Activated B cell treated with CpG ODN at 0.5 μM for 24 hours (primary cell): ENCODE results near the gene CCNE1. TPM values are rescaled to one million over a fixed set of nuclear protein-coding genes. Genes with fewer than 3 reads are reported as not detected.
A peak's percentile ranks its signal among the peaks of the same experiment; 100 is the strongest.

Experiments used
- ATAC-seq: fragments of 200-7000 bp; cut with Tn5 transposase; one replicate; pipeline ENCODE4 v1.10.0; 2021; ENCODE audit warnings: low read depth, mild to moderate bottlenecking, moderate library complexity
- CTCF ChIA-PET: fragments of 350-600 bp; sonication (Branson Sonifier 250); formaldehyde crosslinking; loops from one replicate; lab custom pipeline; 2021; ENCODE audit warnings: antibody characterized with exemption; lab: Charles Lee
- POLR2A ChIA-PET: fragments of 350-600 bp; sonication (Branson Sonifier 250); formaldehyde crosslinking; loops from one replicate; lab custom pipeline; 2021; ENCODE audit warnings: antibody characterized with exemption; lab: Charles Lee
- DNase-seq: peaks from one replicate; pipeline ENCODE4 v3.0.0; 2022
- H3K27ac Mint-ChIP-seq: one replicate; pipeline ENCODE4 v1.8.0; 2020; ENCODE audit warnings: mixed read lengths
- H3K27me3 Mint-ChIP-seq: one replicate; pipeline ENCODE4 v1.8.0; 2021; ENCODE audit warnings: mixed read lengths
- H3K36me3 Mint-ChIP-seq: one replicate; pipeline ENCODE4 v1.8.0; 2021; ENCODE audit warnings: low read depth, mixed read lengths
- H3K4me1 Mint-ChIP-seq: one replicate; pipeline ENCODE4 v1.8.0; 2021; ENCODE audit warnings: mixed read lengths
- H3K4me3 Mint-ChIP-seq: one replicate; pipeline ENCODE4 v1.8.0; 2020; ENCODE audit warnings: mild to moderate bottlenecking, mixed read lengths
- H3K9me3 Mint-ChIP-seq: one replicate; pipeline ENCODE4 v1.8.0; 2020; ENCODE audit warnings: mixed read lengths
- intact Hi-C: fragments of 100-400 bp; cut with micrococcal nuclease; formaldehyde crosslinking; loops from one replicate; pipeline ENCODE4 v1.15.1; 2024
- total RNA-seq: library from RNA; stranded (reverse); gene quantifications from 2 replicates; pipeline ENCODE4 v1.2.3, GENCODE V29; 2022
- TF ChIP-seq, protein P1 (sequence below): fragments of 200-600 bp; IDR thresholded peaks from one replicate; pipeline ENCODE4 v1.8.0; 2022; ENCODE audit warnings: antibody characterized with exemption, mild to moderate bottlenecking

Gene CCNE1
- total RNA-seq, 1 donor from 2014 or later: 4.1 TPM

DNA sequence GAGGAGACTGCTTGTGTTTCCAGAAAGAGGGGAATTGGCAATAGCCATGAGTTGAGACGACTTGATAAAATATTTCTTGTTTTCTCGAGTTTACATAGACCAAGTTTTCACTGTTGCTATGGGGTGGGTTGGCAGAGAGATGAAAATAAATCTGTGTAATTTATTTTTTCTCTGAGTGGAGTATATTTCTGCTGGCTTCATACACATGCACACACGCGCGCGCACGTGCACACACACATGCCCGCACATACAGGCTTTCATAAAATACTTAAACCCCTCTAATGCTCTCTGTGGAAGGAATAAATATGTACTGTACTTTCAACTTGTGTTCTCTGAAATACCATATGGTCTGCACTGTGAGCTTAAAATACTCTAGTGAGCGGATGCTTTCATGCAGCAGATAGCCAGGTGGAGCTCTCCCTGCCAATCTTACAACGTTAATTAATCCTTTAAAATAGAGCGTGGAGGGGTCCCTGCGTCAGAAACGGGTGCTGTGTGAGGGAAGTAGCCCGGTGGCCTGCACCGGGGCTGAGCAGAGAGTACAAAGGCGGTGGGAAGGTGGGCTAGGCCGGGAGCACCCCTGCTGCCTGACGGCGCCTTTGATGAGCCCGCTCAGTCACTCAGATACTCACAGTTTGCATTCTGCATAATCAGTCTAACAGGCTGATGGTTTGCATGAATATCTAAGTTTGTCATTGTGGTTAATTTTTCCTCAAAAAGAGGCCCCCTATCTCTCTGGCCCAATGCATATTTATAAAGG is 44.1 kb downstream of the CCNE1 start:
- H3K9me3 Mint-ChIP-seq: no peaks in the 10 kb centered on the region
- no peaks in the 10 kb centered on the region for H3K4me1 Mint-ChIP-seq
- H3K36me3 Mint-ChIP-seq: no peaks in the 10 kb centered on the region
- POLR2A ChIA-PET: no interaction called here
- peaks cover 25% of the 10 kb centered on the region for H3K27me3 Mint-ChIP-seq
- TF ChIP-seq, protein P1, sequence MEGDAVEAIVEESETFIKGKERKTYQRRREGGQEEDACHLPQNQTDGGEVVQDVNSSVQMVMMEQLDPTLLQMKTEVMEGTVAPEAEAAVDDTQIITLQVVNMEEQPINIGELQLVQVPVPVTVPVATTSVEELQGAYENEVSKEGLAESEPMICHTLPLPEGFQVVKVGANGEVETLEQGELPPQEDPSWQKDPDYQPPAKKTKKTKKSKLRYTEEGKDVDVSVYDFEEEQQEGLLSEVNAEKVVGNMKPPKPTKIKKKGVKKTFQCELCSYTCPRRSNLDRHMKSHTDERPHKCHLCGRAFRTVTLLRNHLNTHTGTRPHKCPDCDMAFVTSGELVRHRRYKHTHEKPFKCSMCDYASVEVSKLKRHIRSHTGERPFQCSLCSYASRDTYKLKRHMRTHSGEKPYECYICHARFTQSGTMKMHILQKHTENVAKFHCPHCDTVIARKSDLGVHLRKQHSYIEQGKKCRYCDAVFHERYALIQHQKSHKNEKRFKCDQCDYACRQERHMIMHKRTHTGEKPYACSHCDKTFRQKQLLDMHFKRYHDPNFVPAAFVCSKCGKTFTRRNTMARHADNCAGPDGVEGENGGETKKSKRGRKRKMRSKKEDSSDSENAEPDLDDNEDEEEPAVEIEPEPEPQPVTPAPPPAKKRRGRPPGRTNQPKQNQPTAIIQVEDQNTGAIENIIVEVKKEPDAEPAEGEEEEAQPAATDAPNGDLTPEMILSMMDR: no peak
- intact Hi-C loops: no loop called here
- DNase-seq (no peak), ATAC-seq (no peak)
- CTCF ChIA-PET: no interaction called here
- H3K4me3 Mint-ChIP-seq: no peak overlapping the region
- no peak overlapping the region for H3K27ac Mint-ChIP-seq

DNA sequence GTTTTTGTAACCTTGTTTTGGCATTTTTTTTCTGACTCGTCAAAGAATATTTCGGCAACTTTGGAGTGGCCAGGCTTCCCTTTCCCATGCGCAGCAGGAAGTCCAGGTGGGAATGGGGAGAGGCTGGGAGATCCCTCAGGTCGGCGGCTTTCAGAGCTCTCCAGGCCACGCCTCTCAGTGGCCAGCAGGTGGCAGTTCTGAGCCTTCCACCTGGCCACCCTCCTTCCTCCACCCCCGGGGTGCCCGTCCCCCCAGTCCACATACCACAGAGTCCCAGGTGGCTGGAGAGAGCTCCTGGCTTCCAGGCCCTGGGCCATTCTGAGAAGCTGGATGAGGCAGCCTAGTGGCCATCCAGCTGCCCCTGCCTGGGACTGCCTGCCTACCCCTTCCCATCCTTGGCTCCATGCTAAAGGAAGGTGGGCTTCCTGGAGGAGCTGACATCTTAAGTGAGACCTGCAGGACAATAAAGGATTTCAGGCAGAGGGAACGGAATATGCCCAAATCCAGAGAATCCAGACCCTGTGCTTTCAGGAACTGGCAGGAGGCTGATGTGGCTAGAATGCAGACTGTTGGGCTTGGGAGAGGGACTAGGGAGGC is 46.3 kb downstream of the CCNE1 start:
- ChIA-PET CTCF (interaction anchor here (0.6 to 1.5 kb wide), 11 partner anchors 14 to 792 kb away, joined by 3 to 5 read pairs (median 3); no protein-coding TSS in a partner anchor), POLR2A (interaction anchor here (0.6 kb wide), 1 partner anchor 13 kb away, joined by 4 read pairs; no protein-coding TSS in a partner anchor)
- Mint-ChIP-seq H3K4me3 (no peak overlapping the region), H3K9me3 (no peaks in the 10 kb centered on the region), H3K4me1 (no peaks in the 10 kb centered on the region), H3K27me3 (peaks cover 29% of the 10 kb centered on the region), H3K27ac (no peak overlapping the region), H3K36me3 (no peaks in the 10 kb centered on the region)
- DNase-seq (no peak), ATAC-seq (peak; percentile 66)
- TF ChIP-seq, protein P1: no peak
- intact Hi-C loops: no loop called here

DNA sequence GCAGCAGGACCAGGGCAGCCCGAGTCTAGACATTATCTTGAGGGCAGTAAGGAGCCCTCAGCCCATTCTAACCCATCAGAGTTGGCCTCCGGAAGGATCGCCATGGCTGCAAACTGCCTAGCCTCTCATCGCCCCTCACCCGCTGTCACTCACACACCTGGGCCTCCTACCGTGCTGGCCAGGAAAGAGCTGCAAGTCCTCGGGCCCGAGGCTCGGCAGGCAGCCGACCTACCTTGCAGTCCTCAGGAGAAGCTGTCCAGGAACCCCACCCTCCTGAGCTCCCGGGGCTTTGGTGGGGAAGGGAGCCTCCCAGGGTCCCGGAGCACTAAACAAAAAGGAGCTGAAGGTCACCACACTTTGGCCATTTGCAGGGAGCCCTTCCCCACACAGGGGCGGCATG is 46.8 kb downstream of the CCNE1 start:
- Mint-ChIP-seq H3K4me1 (no peaks in the 10 kb centered on the region), H3K36me3 (no peaks in the 10 kb centered on the region), H3K27me3 (peaks cover 31% of the 10 kb centered on the region), H3K27ac (no peak overlapping the region), H3K9me3 (no peaks in the 10 kb centered on the region), H3K4me3 (no peak overlapping the region)
- CTCF ChIA-PET: interaction anchor here (1.0 to 1.5 kb wide), 9 partner anchors 14 to 792 kb away, joined by 3 to 5 read pairs (median 3); no protein-coding TSS in a partner anchor
- DNase-seq (no peak), ATAC-seq (no peak)
- POLR2A ChIA-PET: interaction anchor here (0.6 kb wide), 1 partner anchor 14 kb away, joined by 4 read pairs; no protein-coding TSS in a partner anchor
- intact Hi-C loops: no loop called here
- TF ChIP-seq, protein P1: no peak

DNA sequence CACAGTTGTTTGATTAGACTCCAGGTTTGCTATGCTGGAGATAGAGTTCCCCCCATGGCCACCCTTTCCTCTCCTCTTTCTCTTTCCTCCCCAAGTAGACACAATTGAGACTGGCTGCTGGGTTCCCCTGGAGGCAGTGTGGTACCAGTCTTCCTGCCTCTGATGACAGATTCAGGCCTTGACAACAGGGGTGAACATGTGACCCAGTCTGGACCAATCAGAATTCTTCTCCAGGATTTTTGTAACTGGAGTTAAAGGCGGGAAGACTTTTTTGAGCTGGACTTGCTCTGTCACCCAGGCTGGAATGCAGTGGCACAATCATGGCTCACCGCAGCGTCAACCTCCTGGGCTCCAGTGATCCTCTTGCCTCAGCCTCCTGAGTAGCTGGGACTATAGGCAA is 48.7 kb downstream of the CCNE1 start:
- H3K27me3 Mint-ChIP-seq: peaks cover 25% of the 10 kb centered on the region
- ChIA-PET CTCF (interaction anchor here (1.4 to 1.5 kb wide), 2 partner anchors 130 to 144 kb away, joined by 3 read pairs; no protein-coding TSS in a partner anchor), POLR2A (no interaction called here)
- H3K4me1 Mint-ChIP-seq: no peaks in the 10 kb centered on the region
- intact Hi-C loops: no loop called here
- H3K36me3 Mint-ChIP-seq: no peaks in the 10 kb centered on the region
- H3K27ac Mint-ChIP-seq: no peak overlapping the region
- H3K4me3 Mint-ChIP-seq: no peak overlapping the region
- no peak for ATAC-seq
- TF ChIP-seq, protein P1: no peak
- no peak for DNase-seq
- no peaks in the 10 kb centered on the region for H3K9me3 Mint-ChIP-seq

DNA sequence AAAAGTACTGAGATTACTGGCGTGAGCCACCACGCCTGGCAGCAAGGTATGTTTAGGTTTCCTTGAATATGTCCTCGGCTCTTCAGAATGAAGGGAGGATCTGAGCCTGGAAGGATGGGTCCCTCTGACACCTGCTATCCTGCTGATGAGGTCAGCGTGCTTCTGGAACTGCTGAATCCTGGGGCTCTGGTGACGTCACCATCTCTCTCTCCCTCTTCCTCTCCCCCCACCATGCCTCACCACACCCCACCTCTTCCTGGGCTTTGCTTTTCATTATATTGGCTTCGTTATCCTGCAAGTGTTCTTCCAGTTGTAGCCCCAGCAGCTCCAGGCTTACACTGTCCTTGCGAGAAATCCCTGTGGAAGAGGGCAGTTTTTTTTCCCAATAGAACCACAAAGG is 49.8 kb downstream of the CCNE1 start:
- intact Hi-C loops: no loop called here
- Mint-ChIP-seq H3K4me1 (no peaks in the 10 kb centered on the region), H3K9me3 (peaks cover 2% of the 10 kb centered on the region), H3K4me3 (no peak overlapping the region), H3K27me3 (peaks cover 21% of the 10 kb centered on the region), H3K27ac (no peak overlapping the region), H3K36me3 (no peaks in the 10 kb centered on the region)
- no peak for DNase-seq
- CTCF ChIA-PET: interaction anchor here (1.4 to 1.5 kb wide), 2 partner anchors 131 to 145 kb away, joined by 3 read pairs; no protein-coding TSS in a partner anchor
- TF ChIP-seq, protein P1: no peak
- POLR2A ChIA-PET: no interaction called here
- ATAC-seq: no peak
